H9 (cell line): ENCODE measurements around the gene CHADL. TPM values are rescaled to one million over a fixed set of nuclear protein-coding genes. Genes with fewer than 3 reads are reported as not detected.

Experiments
- DNase-seq: peaks from one replicate; pipeline ENCODE4 v3.0.0-alpha.2; 2017
- H2AFZ ChIP-seq: one replicate; pipeline ENCODE4 v1.6.1; 2013; ENCODE audit warnings: mild to moderate bottlenecking, low read length, control low read depth, moderate library complexity
- H2AK5ac ChIP-seq: 2 replicates; pipeline ENCODE4 v1.6.1; 2013; ENCODE audit warnings: low read length, control low read depth, mixed read lengths; ENCODE audit not compliant: insufficient read length
- H2BK120ac ChIP-seq: one replicate; pipeline ENCODE4 v1.6.1; 2013; ENCODE audit warnings: low read depth, mild to moderate bottlenecking, low read length, control low read depth, inconsistent platforms; ENCODE audit not compliant: poor library complexity, severe bottlenecking
- H2BK12ac ChIP-seq: 2 replicates; pipeline ENCODE4 v1.6.1; 2013; ENCODE audit warnings: low read length, control low read depth, mixed read lengths, low read depth; ENCODE audit not compliant: insufficient read length
- H2BK15ac ChIP-seq: 2 replicates; pipeline ENCODE4 v1.6.1; 2013; ENCODE audit warnings: low read depth, low read length, control low read depth
- H2BK20ac ChIP-seq: one replicate; pipeline ENCODE4 v1.6.1; 2013; ENCODE audit warnings: low read depth, mild to moderate bottlenecking, low read length, control low read depth, inconsistent platforms; ENCODE audit not compliant: poor library complexity, severe bottlenecking
- H2BK5ac ChIP-seq: 2 replicates; pipeline ENCODE4 v1.6.1; 2013; ENCODE audit warnings: low read length, control low read depth, mixed read lengths; ENCODE audit not compliant: insufficient read length
- H3K14ac ChIP-seq: 2 replicates; pipeline ENCODE4 v1.6.1; 2013; ENCODE audit warnings: low read length, control low read depth; ENCODE audit not compliant: insufficient read depth
- H3K18ac ChIP-seq: 2 replicates; pipeline ENCODE4 v1.6.1; 2013; ENCODE audit warnings: low read depth, mild to moderate bottlenecking, mixed read lengths, low read length, control low read depth; ENCODE audit not compliant: insufficient read length
- H3K23ac ChIP-seq: 2 replicates; pipeline ENCODE4 v1.6.1; 2013; ENCODE audit warnings: low read length, control low read depth, mixed read lengths, low read depth; ENCODE audit not compliant: insufficient read length
- H3K23me2 ChIP-seq: 2 replicates; pipeline ENCODE4 v1.6.1; 2013; ENCODE audit warnings: low read depth, mild to moderate bottlenecking, mixed read lengths, low read length, control low read depth; ENCODE audit not compliant: insufficient read length, poor library complexity, severe bottlenecking
- H3K27ac ChIP-seq: 2 replicates; pipeline ENCODE4 v1.5.1; 2013; ENCODE audit warnings: low read length, control low read depth, mixed read lengths, low read depth; ENCODE audit not compliant: insufficient read length
- H3K27me3 ChIP-seq: 2 replicates; pipeline ENCODE4 v1.6.1; 2013; ENCODE audit warnings: low read length, control low read depth, inconsistent platforms; ENCODE audit not compliant: insufficient read depth
- H3K4ac ChIP-seq: 2 replicates; pipeline ENCODE4 v1.6.1; 2013; ENCODE audit warnings: low read depth, mild to moderate bottlenecking, control low read depth, inconsistent platforms, low read length, moderate library complexity
- H3K4me1 ChIP-seq: 2 replicates; pipeline ENCODE4 v1.6.1; 2013; ENCODE audit warnings: low read length, control low read depth, inconsistent platforms; ENCODE audit not compliant: insufficient read depth
- H3K4me2 ChIP-seq: 2 replicates; pipeline ENCODE4 v1.6.1; 2013; ENCODE audit warnings: low read length, control low read depth, mixed read lengths; ENCODE audit not compliant: insufficient read length, insufficient read depth
- H3K56ac ChIP-seq: 2 replicates; pipeline ENCODE4 v1.6.1; 2013; ENCODE audit warnings: low read depth, mild to moderate bottlenecking, mixed read lengths, low read length, control low read depth; ENCODE audit not compliant: insufficient read length
- H3K79me1 ChIP-seq: 2 replicates; pipeline ENCODE4 v1.6.1; 2013; ENCODE audit warnings: low read depth, mild to moderate bottlenecking, moderate library complexity, low read length, control low read depth, inconsistent platforms; ENCODE audit not compliant: insufficient read depth, poor library complexity, severe bottlenecking
- H3K79me2 ChIP-seq: 2 replicates; pipeline ENCODE4 v1.6.1; 2013; ENCODE audit warnings: low read length, control low read depth, inconsistent platforms; ENCODE audit not compliant: insufficient read depth
- H3K9ac ChIP-seq: 2 replicates; pipeline ENCODE4 v1.6.1; 2013; ENCODE audit warnings: low read length, control low read depth, mixed read lengths; ENCODE audit not compliant: insufficient read length; ENCODE audit errors: extremely low read depth
- H3K9me3 ChIP-seq: one replicate; pipeline ENCODE4 v1.6.1; 2013; ENCODE audit warnings: low read depth, low read length, inconsistent platforms; ENCODE audit not compliant: control insufficient read depth
- H3T11ph ChIP-seq: one replicate; pipeline ENCODE4 v1.6.1; 2013; ENCODE audit warnings: mild to moderate bottlenecking, low read length, control low read depth, inconsistent platforms
- H4K20me1 ChIP-seq: one replicate; pipeline ENCODE4 v1.6.1; 2013; ENCODE audit not compliant: control insufficient read depth, insufficient read length, insufficient read depth
- H4K5ac ChIP-seq: 2 replicates; pipeline ENCODE4 v1.6.1; 2013; ENCODE audit warnings: low read depth, mild to moderate bottlenecking, mixed read lengths, low read length, control low read depth; ENCODE audit not compliant: insufficient read length
- H4K8ac ChIP-seq: replicated peaks from 2 replicates; pipeline ENCODE4 v1.6.1; 2013; ENCODE audit warnings: low read length, control low read depth, mixed read lengths, low read depth; ENCODE audit not compliant: insufficient read length
- H4K91ac ChIP-seq: 2 replicates; pipeline ENCODE4 v1.6.1; 2013; ENCODE audit warnings: low read depth, mild to moderate bottlenecking, moderate library complexity, mixed read lengths, low read length, control low read depth; ENCODE audit not compliant: insufficient read length
- H3K27ac Mint-ChIP-seq, 3 experiments: 2 replicates in 2 of 3; 3 replicates in 1 of 3; pipeline ENCODE4 v1.8.0; 2020 to 2021; ENCODE audit warnings: mixed read lengths in 3 of 3, mild to moderate bottlenecking in 1 of 3, moderate library complexity in 1 of 3
- H3K27me3 Mint-ChIP-seq: 2 replicates; pipeline ENCODE4 v1.8.0; 2021; ENCODE audit warnings: low read depth, mild to moderate bottlenecking, moderate library complexity, mixed read lengths
- H3K36me3 Mint-ChIP-seq, 3 experiments: 2 replicates in 2 of 3; 3 replicates in 1 of 3; pipeline ENCODE4 v1.8.0; 2020 to 2021; ENCODE audit warnings: low read depth in 3 of 3, mixed read lengths in 3 of 3; ENCODE audit not compliant: insufficient read depth in 1 of 3
- H3K4me1 Mint-ChIP-seq, 2 experiments: 2 replicates each; pipeline ENCODE4 v1.8.0; 2020; ENCODE audit warnings: mixed read lengths in 2 of 2
- H3K4me3 Mint-ChIP-seq, 2 experiments: 2 replicates in 1 of 2; 3 replicates in 1 of 2; pipeline ENCODE4 v1.8.0; 2020 to 2021; ENCODE audit warnings: mild to moderate bottlenecking in 2 of 2, mixed read lengths in 2 of 2, moderate library complexity in 1 of 2
- H3K9me3 Mint-ChIP-seq, 2 experiments: 2 replicates in 1 of 2; 3 replicates in 1 of 2; pipeline ENCODE4 v1.8.0; 2020; ENCODE audit warnings: mild to moderate bottlenecking in 2 of 2, mixed read lengths in 2 of 2, moderate library complexity in 1 of 2
- CTCF ChIP-seq: fragments of 200-600 bp; sonication (generic); conservative IDR thresholded peaks from 3 replicates; pipeline ENCODE4 v1.8.0; 2021; ENCODE audit warnings: antibody characterized with exemption, mild to moderate bottlenecking
- WGBS: extraction: QIAGEN DNeasy Blood & Tissue Kit; methylation state at CpG from one replicate; pipeline ENCODE4 v1.1.7; 2013; ENCODE audit warnings: missing lambda C conversion rate, low lambda C conversion rate, mixed read lengths; ENCODE audit not compliant: insufficient read length; ENCODE audit errors: extremely low coverage; 5-methylcytosine and 5-hydroxymethylcytosine counted together
- total RNA-seq: library from RNA; stranded (reverse); gene quantifications from 2 replicates; pipeline ENCODE4 v1.2.1, GENCODE V29; 2021

The CHADL gene
- total RNA-seq, 1 experiment from 2014 or later: 1.6 TPM

- H3K4me3 Mint-ChIP-seq: 0 out of 5 replicates have a peak overlapping the region, but pooled peaks of 1 of the 2 experiments have one; percentile 1
- no peaks in the 10 kb centered on the region for H3K9me3 Mint-ChIP-seq
- Histone ChIP-seq H3K4me2 (no peak overlapping the region), H3K79me2 (no peaks in the 10 kb centered on the region), H2BK120ac (no peak overlapping the region), H3K27me3 (no peaks in the 10 kb centered on the region), H3K18ac (no peak overlapping the region), H4K5ac (peak overlapping the region; percentile 34), H3T11ph (no peak overlapping the region), H2BK12ac (no peak overlapping the region), H3K14ac (peak overlapping the region; percentile 30; the same call in 1 of the 2 replicates), H2AFZ (no peak overlapping the region), H3K9ac (no peak overlapping the region), H3K56ac (no peak overlapping the region), H3K79me1 (no peaks in the 10 kb centered on the region), H4K91ac (no peak overlapping the region), H2BK20ac (no peak overlapping the region), H2BK5ac (no peak overlapping the region), H2AK5ac (no peak overlapping the region), H2BK15ac (no peak overlapping the region), H3K4me1 (no peaks in the 10 kb centered on the region), H3K23me2 (no peaks in the 10 kb centered on the region), H4K20me1 (no peaks in the 10 kb centered on the region), H3K4ac (no peak overlapping the region), H3K27ac (no peak overlapping the region), H4K8ac (no peak overlapping the region), H3K9me3 (no peaks in the 10 kb centered on the region), H3K23ac (no peak overlapping the region)
- H3K27ac Mint-ChIP-seq: peak overlapping the region in 2 of 3 experiments; percentile 17 to 26; a peak in 1 of 7 replicates
- no peak for TF ChIP-seq CTCF
- H3K4me1 Mint-ChIP-seq: peaks cover 14% of the 10 kb centered on the region in 2 experiments
- whole genome bisulfite sequencing: no CpG with 5 or more reads among the region's 32 CpGs
- H3K27me3 Mint-ChIP-seq: peaks cover 5% of the 10 kb centered on the region
- no peak for DNase-seq
- H3K36me3 Mint-ChIP-seq: no peaks in the 10 kb centered on the region; a peak in 1 of 7 replicates
Observed at GRCh38 chr22:41238570-41239442, 1.9 kb downstream of the CHADL start.
